ENCODE data around the gene SLC39A9. TPM values are rescaled to one million over a fixed set of nuclear protein-coding genes. Genes with fewer than 3 reads are reported as not detected.

The SLC39A9 gene
- total RNA-seq, 1 experiment from 2014 or later: 63.4 TPM

GRCh38 chr14:69464829-69465228 lies 66.3 kb downstream of the SLC39A9 start:
- no peak for TF ChIP-seq TCF7L2 (IDR thresholded peaks at IDR 0.05; ENCODE audit: low read depth, low read length)
- no peak for TF ChIP-seq SIN3A (IDR thresholded peaks at IDR 0.05; ENCODE audit: borderline replicate concordance, insufficient read depth, low read depth, low read length)
- TF ChIP-seq POLR2AphosphoS5 (IDR thresholded peaks at IDR 0.05; ENCODE audit: low read depth, low read length): no peak
- TF ChIP-seq, protein P1, sequence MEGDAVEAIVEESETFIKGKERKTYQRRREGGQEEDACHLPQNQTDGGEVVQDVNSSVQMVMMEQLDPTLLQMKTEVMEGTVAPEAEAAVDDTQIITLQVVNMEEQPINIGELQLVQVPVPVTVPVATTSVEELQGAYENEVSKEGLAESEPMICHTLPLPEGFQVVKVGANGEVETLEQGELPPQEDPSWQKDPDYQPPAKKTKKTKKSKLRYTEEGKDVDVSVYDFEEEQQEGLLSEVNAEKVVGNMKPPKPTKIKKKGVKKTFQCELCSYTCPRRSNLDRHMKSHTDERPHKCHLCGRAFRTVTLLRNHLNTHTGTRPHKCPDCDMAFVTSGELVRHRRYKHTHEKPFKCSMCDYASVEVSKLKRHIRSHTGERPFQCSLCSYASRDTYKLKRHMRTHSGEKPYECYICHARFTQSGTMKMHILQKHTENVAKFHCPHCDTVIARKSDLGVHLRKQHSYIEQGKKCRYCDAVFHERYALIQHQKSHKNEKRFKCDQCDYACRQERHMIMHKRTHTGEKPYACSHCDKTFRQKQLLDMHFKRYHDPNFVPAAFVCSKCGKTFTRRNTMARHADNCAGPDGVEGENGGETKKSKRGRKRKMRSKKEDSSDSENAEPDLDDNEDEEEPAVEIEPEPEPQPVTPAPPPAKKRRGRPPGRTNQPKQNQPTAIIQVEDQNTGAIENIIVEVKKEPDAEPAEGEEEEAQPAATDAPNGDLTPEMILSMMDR (IDR thresholded peaks at IDR 0.05): no peak
- TF ChIP-seq REST (IDR thresholded peaks at IDR 0.05; ENCODE audit: insufficient read depth in 1 of 2, low read depth in 2 of 2, low read length in 1 of 2): no peak
- ChIA-PET POLR2A (no interaction called here), CTCF (no interaction called here)
- BruUV-seq (replicated peaks): no TSS peak
- in situ Hi-C loops (cut with HindIII; ENCODE audit: low pct_unique_long_range_greater_than_20kb, low sequenced_read_pairs) (no loop called here), intact Hi-C loops (cut with micrococcal nuclease; ENCODE audit: unreplicated experiment) (no loop called here)
- no peaks in the 10 kb centered on the region for H3K27me3 ChIP-seq (ENCODE audit: control insufficient read depth, insufficient read depth, low read length)
- no peak for DNase-seq (ENCODE audit: low read depth, low spot score)
- H3K27ac ChIP-seq (ENCODE audit: low read length): no peak overlapping the region
- no peaks in the 10 kb centered on the region for H3K9me3 ChIP-seq (ENCODE audit: control insufficient read depth, insufficient read depth, low read depth, low read length)
- H3K4me3 ChIP-seq (ENCODE audit: low read depth in 2 of 2, low read length in 2 of 2): no peak overlapping the region
- H3K4me1 ChIP-seq (ENCODE audit: control insufficient read depth, insufficient read depth, low read length): no peaks in the 10 kb centered on the region
- no peak for ATAC-seq
- no peaks in the 10 kb centered on the region; the same call in 1 of the 2 replicates for H3K36me3 ChIP-seq (ENCODE audit: control insufficient read depth, insufficient read depth, low read length)

GRCh38 chr14:69468949-69469348 lies 70.5 kb downstream of the SLC39A9 start:
- Histone ChIP-seq H3K4me3 (ENCODE audit: low read depth in 2 of 2, low read length in 2 of 2) (no peak overlapping the region), H3K27ac (ENCODE audit: low read length) (no peak overlapping the region), H3K27me3 (ENCODE audit: control insufficient read depth, insufficient read depth, low read length) (no peaks in the 10 kb centered on the region), H3K4me1 (ENCODE audit: control insufficient read depth, insufficient read depth, low read length) (no peaks in the 10 kb centered on the region), H3K36me3 (ENCODE audit: control insufficient read depth, insufficient read depth, low read length) (no peaks in the 10 kb centered on the region), H3K9me3 (ENCODE audit: control insufficient read depth, insufficient read depth, low read depth, low read length) (no peaks in the 10 kb centered on the region)
- no peak for ATAC-seq
- intact Hi-C loops (cut with micrococcal nuclease; ENCODE audit: unreplicated experiment): no loop called here
- TF ChIP-seq, protein P1 (IDR thresholded peaks at IDR 0.05): no peak
- TF ChIP-seq TCF7L2 (IDR thresholded peaks at IDR 0.05; ENCODE audit: low read depth, low read length) (no peak), REST (IDR thresholded peaks at IDR 0.05; ENCODE audit: insufficient read depth in 1 of 2, low read depth in 2 of 2, low read length in 1 of 2) (no peak)
- ChIA-PET CTCF (no interaction called here), POLR2A (no interaction called here)
- in situ Hi-C loops (cut with HindIII; ENCODE audit: low pct_unique_long_range_greater_than_20kb, low sequenced_read_pairs): no loop called here
- DNase-seq (ENCODE audit: low read depth, low spot score): no peak
- BruUV-seq (replicated peaks): no TSS peak

Measured in Panc1 (cell line).